Measurements from ENCODE around the gene SLAIN1. TPM values are rescaled to one million over a fixed set of nuclear protein-coding genes. Genes with fewer than 3 reads are reported as not detected.

SLAIN1 gene
- total and polyA plus RNA-seq, 2 of the 8 experiments (the other 6 are each of a cell fraction or from before 2014, with no cell fraction given): 35.0 to 37.7 TPM

GRCh38 chr13:77717508-77717907 is 20.0 kb downstream of the SLAIN1 start (continued):
- TF ChIP-seq CHD7 (IDR thresholded peaks at IDR 0.05; ENCODE audit: insufficient replicate concordance, low read length): no peak
- no peak for TF ChIP-seq HDAC2 (IDR thresholded peaks at IDR 0.05; ENCODE audit: borderline replicate concordance in 1 of 2, low read depth in 2 of 2, low read length in 2 of 2)
- no peak for TF ChIP-seq E2F6 (IDR thresholded peaks at IDR 0.05)
- TF ChIP-seq ATF3 (IDR thresholded peaks at IDR 0.05; ENCODE audit: insufficient read depth, low read depth, low read length): no peak
- TF ChIP-seq CBX5 (IDR thresholded peaks at IDR 0.05; ENCODE audit: low read depth, low read length): no peak
- TF ChIP-seq RFX5 (IDR thresholded peaks at IDR 0.05; ENCODE audit: borderline replicate concordance, low read depth, low read length): no peak
- no peak for TF ChIP-seq POU5F1 (IDR thresholded peaks at IDR 0.05; ENCODE audit: low read depth, low read length)

Data from H1 (cell line).